ENCODE data around the gene KCNQ1.

The KCNQ1 gene

DNA sequence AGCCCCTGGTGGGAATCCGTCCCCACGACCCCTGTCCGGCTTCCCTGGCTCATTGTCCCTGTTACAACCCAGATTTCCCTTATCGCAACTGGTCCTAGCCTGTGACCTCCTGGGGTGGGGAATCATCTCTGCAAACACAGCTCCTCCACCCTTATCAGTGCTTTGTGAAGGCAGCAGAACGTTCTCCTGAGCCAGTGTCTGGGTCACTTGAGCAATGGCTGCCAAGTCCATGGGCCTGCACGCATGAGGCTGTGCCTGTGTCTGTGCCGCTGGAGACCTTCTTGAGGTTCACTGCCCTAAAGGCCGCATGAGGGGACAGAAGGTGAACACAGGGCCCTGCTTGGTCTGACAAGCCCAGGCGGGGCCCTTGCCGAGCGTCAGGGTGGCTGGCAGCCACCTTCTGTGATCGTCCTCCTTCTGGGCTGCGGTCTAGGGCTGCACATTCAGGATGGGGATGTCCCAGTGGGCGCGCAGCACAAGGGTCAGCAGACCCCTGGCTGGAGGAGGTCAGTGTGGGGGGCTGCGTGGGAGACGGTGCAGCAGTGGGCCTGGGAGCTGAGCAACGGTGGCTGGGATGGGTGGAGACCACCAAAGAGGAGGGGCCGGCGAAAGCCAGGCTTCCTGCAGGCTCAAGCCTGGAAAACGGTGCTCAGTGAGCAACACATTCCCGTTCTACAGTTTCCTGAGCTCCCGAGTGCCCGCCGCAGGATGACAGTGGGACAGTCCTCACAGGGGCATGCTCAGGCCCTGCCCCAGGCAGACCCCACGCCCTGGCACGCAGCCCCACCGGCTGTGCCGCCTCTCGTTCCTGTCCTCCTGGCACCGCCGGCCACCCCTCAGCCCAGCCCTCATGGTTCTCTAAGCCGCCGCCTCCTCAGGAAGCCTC lies 366.6 kb downstream of the KCNQ1 start:
- no peak overlapping the region for H3K4me3 ChIP-seq (ENCODE audit: control insufficient read depth, low read depth, low read length)
- TF ChIP-seq, protein P1, sequence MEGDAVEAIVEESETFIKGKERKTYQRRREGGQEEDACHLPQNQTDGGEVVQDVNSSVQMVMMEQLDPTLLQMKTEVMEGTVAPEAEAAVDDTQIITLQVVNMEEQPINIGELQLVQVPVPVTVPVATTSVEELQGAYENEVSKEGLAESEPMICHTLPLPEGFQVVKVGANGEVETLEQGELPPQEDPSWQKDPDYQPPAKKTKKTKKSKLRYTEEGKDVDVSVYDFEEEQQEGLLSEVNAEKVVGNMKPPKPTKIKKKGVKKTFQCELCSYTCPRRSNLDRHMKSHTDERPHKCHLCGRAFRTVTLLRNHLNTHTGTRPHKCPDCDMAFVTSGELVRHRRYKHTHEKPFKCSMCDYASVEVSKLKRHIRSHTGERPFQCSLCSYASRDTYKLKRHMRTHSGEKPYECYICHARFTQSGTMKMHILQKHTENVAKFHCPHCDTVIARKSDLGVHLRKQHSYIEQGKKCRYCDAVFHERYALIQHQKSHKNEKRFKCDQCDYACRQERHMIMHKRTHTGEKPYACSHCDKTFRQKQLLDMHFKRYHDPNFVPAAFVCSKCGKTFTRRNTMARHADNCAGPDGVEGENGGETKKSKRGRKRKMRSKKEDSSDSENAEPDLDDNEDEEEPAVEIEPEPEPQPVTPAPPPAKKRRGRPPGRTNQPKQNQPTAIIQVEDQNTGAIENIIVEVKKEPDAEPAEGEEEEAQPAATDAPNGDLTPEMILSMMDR (IDR thresholded peaks at IDR 0.05; ENCODE audit: control insufficient read depth, insufficient read depth, low read depth, low read length, missing control alignments) = no peak

DNA sequence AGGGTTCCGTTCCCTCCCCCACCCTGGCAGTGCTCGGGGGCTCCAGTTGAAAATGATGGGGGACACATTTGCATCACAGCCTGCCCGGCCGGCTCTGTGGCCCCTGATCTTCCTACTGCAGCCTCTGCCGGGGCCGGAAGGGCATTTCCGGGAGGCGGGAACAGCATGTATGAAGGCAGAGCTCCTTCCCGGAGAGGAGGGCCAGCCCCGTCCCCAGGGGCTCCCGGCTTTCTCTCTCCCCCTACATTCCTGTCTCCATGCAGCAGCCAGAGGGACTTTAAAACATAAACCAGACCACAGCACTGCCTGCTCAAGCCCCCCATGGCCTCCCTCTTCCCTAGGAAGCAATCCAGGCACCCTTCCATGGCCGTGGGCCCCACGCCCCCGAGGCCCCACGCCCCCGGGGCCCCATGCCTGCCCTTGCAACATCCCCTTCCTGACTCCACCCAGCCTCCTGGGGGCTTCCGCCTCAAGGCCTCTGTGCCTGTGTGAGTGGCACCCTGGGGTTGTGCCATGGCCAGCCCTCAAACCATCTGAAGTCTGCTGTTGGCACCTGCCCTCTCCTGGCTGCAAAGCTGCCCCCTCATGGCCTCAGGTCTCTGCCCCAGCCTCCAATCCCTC lies 367.7 kb downstream of the KCNQ1 start:
- TF ChIP-seq, protein P1 (IDR thresholded peaks at IDR 0.05; ENCODE audit: control insufficient read depth, insufficient read depth, low read depth, low read length, missing control alignments) = no peak
- no peak for DNase-seq (ENCODE audit: low read depth)

More for the DNA sequence above, 366.6 kb downstream of the KCNQ1 start:
- DNase-seq (ENCODE audit: low read depth) = no peak

DNA sequence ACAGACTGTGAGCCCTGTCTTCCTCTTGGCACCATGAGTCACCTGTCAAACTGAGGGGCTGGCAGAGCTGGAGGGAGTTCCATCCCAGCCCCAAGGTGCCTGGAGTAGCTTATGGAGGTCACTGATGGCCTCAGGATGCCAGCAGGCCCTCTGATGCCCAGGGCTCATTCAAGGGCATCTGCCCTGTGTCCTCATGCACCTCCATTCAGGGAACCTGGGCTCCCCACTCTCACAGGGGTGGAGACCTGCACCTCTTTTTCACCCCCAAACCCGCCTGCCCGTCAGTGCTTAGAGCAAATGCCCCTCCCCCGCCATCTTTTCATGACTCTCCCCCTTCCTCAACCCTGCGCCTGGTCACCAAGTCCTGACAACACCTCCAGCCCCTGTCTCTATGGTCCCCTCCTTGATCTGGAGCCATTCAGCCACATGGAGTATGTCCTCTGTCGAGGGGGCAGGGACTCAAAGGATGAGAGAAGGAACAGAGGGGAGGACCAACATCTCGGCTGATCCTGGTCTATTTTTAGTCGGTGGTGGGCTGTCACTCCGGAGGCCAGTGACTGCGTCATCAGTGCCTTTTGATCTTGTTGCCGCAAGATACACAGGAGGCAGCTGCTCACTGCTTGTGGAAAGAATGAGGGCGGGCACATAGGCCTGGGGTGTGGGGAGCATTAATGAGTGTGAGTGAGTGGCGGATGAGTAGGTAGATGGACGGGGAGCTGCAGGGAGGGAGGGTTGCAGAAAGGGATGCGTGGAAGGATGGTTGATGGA lies 368.5 kb downstream of the KCNQ1 start:
- TF ChIP-seq, protein P1 (IDR thresholded peaks at IDR 0.05; ENCODE audit: control insufficient read depth, insufficient read depth, low read depth, low read length, missing control alignments) = no peak
- DNase-seq (ENCODE audit: low read depth) = no peak
- no peak overlapping the region for H3K4me3 ChIP-seq (ENCODE audit: control insufficient read depth, low read depth, low read length)

More for the DNA sequence above, 367.7 kb downstream of the KCNQ1 start:
- H3K4me3 ChIP-seq (ENCODE audit: control insufficient read depth, low read depth, low read length) = no peak overlapping the region

DNA sequence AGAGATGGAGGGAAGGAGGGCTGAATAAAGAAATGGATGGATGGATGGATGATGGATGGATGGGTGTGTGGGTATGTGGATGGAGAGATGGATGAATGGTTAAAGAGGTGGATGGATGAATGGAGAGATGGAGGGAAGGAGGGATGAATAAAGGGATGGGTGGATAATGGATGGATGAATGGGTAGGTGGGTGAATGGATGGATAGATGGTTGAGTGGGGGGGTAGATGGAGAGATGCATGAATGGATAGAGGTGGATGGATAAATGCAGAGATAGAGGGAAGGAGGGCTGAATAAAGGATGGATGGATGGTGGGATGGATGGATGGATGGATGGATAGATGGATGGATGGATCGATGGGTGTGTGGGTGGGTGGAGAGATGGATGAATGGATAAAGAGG lies 369.2 kb downstream of the KCNQ1 start:
- DNase-seq (ENCODE audit: low read depth) = no peak
- TF ChIP-seq, protein P1 (IDR thresholded peaks at IDR 0.05; ENCODE audit: control insufficient read depth, insufficient read depth, low read depth, low read length, missing control alignments) = no peak
- H3K4me3 ChIP-seq (ENCODE audit: control insufficient read depth, low read depth, low read length) = no peak overlapping the region

DNA sequence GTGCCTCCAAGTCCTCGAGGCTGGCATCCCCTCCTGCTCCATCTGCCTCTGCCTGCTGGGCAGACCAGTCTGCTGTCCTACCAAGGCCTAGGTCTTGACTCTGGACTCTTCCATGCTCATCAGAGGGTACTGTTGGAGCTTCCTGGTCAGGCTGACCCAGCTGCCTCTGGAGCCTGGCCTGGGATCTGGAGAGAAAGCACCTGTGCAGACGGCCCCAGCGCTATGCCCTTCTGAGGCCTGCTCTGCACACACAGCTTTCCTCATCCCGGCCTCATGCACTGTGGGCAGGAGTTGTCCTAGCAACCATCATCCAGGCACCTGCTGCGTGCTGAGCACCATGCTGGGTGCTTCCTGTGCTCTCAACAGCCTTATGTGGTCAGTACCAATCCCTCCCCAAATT lies 369.9 kb downstream of the KCNQ1 start:
- no peak for DNase-seq (ENCODE audit: low read depth)
- H3K4me3 ChIP-seq (ENCODE audit: control insufficient read depth, low read depth, low read length) = no peak overlapping the region
- TF ChIP-seq, protein P1 (IDR thresholded peaks at IDR 0.05; ENCODE audit: control insufficient read depth, insufficient read depth, low read depth, low read length, missing control alignments) = no peak

DNA sequence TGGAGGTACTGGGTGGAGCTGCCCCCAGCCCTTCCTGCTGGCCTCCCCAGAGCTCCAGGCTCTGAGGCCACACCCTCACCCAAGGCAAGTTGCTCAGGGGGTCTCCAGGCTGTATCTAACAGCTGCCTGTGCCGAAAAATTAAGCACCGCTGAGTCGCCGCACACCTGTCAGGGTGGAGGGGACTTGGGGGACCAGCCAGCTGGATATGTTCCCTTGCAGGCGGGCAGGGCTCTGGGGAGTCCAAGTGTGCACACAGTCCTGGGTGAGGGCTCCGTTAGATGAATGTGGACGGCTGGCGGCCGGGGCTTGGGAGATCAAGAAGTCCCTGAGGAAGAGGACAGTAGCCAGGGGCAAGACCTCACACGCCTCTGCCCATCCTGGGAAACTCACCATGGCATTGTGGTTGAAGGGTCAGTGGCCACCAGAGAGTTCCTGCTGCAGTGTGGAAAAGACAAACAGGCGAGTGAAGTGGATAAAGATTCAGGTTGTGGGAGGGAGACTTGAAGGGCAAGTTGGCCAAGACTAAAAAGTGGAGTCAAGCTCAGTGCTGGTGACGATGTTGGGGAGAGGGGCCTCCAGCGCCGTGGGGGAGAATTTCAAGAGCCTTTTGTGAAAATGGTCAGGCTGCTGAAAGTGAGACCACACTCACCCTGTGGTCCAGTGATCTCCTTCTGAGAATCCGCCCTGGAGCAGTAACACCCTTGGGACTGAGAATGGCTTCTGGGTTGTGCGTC lies 371.1 kb downstream of the KCNQ1 start:
- DNase-seq (ENCODE audit: low read depth) = no peak
- H3K4me3 ChIP-seq (ENCODE audit: control insufficient read depth, low read depth, low read length) = no peak overlapping the region
- TF ChIP-seq, protein P1 (IDR thresholded peaks at IDR 0.05; ENCODE audit: control insufficient read depth, insufficient read depth, low read depth, low read length, missing control alignments) = no peak
